Effector CD4-positive, alpha-beta T cell (primary cell): ENCODE data around the gene PTPRG.

Source experiments
- DNase-seq: peaks from one replicate; pipeline ENCODE4 v3.0.0-alpha.2; 2020

The PTPRG gene

DNA sequence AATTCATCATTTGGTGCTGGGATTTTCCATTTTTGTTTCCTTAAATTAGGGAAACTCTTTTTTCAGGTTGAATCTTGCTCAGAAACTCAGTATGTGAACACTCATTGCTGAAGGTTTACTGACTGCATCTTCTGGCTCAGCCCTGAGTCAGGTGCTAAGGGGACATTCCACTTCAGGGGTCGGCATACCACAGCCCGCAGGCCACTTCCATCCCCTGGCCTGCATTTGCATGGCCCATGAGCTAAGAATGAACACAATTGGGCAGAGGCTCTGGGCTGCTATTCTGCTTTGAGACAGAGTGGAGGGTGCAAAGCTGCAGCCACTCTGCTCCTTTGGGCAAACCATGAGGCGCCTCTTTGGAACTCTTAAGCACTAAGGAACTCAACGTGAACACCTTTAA is 647.0 kb downstream of the PTPRG start:
- DNase-seq: no peak

GRCh38 chr3:62209101-62209500 is 647.7 kb downstream of the PTPRG start:
- no peak for DNase-seq

- DNase-seq: no peak
Observed at GRCh38 chr3:62210011-62210410, 648.6 kb downstream of the PTPRG start.

DNA sequence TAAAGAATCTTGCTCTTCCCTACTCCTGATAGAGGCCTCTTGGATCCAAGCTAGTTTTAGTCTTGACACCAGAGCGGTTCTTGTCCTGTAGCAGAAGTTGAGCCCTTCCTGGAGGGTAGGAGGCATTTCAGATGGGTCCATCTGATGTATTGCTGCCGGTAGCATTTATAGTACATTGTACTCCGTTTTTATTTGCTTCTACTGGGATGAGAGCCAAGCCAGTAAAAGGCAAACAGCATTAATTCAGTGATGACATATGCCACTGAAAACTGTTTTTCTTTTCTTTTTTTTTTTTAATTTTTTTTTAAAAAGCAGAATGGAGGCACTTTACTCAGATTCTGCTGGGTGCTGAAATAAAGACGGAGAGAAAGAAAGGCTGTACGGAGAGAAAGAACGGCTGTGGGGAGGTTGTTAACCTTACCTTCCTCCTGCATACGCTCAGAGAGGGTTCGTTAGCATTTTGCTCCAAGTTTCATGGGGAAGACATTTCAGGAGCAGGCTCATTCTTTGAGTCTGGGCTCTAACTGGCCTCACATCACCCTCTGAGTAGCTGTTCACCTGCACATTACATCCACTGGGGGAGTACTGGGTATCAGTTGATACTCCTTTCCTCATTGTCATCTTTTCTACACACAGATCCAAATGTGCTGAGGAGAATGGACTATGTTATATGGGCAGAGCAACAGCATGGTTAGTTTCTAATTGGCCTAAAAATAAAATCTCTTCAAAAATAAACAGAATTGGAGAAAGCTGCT is 650.5 kb downstream of the PTPRG start:
- no peak for DNase-seq

DNA sequence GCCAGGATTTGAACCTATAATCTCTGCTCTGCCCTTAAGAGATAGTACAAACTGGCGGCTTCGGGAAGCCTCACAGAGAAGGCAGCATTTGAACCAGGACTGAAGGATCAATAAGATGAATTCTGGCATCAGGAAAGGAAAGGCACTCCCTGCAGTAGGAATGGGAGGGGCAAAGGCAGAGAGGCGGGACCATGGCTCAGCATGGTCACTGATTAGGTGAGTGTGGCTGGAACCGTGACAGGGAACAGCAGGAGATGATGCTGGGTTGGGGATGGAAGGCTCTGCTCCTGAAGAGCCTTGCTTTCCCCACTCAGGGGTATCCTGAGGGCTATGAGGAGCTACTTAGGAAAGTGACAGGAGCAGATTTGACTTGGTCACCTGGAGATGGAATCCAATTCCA is 653.5 kb downstream of the PTPRG start:
- no peak for DNase-seq

- no peak for DNase-seq
Observed at GRCh38 chr3:62220616-62221015, 659.2 kb downstream of the PTPRG start.

DNA sequence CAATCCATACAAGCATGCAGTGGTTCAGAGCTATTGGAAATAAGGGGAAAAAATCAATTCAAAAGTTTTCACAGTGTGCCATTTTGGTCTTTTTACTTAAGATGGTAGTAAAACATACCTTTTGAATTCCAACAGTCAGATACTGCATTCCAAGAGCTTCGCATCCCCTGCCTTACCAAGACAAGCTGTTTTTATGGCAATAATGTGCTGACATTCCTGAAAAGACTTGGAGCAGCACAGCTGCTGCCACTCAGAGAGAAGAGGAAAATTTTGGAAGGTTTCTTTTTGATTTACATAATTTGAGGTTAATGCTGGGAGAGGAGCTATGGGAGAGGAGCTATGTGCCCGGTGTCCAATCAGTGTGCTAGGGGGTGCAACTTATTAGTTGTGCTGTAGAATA is 663.7 kb downstream of the PTPRG start:
- DNase-seq: no peak

GRCh38 chr3:62226601-62227339 is 665.4 kb downstream of the PTPRG start:
- no peak for DNase-seq

- DNase-seq: no peak
Observed at GRCh38 chr3:62228467-62228866, 667.1 kb downstream of the PTPRG start.

DNA sequence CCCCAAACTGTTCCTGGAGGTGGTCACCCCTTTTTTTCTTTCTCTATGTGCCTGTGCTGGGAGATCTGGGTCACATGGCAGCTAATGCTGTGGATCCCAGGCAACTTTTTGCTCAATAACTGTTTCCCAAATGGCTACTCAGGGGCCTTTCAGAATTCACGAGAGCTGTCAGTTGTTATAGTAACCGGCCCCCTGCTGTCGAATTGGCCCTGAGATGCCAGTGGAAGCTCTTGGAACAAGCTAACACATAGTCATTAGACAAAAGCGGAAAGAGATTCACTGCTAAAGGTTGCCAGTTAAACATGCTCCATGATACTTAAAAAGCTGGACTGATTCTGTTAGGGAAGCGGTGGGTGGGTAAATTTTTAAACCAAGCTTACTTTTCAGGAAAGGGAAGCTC is 667.8 kb downstream of the PTPRG start:
- no peak for DNase-seq

DNA sequence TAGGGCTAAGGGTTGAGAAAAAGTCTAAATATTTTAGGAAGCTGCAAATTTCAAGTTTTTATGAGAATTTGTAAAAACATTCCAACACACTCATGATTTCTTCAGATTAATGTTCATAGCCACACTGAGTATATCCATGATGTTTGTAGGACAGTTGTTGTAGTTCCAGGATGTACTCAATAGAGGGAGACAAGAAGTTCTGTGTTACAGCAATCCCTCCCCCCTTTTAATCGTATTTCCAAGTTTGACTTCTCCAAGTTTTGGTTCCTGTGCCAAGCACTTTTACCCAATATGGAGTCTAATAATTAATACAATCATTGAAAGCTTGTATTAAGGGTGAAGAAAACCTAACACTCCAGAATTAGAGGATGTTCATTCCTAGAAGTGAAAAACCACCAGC is 668.5 kb downstream of the PTPRG start:
- DNase-seq: no peak

GRCh38 chr3:62233065-62233464 is 671.7 kb downstream of the PTPRG start:
- no peak for DNase-seq

- no peak for DNase-seq
Observed at GRCh38 chr3:62236016-62236415, 674.6 kb downstream of the PTPRG start.

DNA sequence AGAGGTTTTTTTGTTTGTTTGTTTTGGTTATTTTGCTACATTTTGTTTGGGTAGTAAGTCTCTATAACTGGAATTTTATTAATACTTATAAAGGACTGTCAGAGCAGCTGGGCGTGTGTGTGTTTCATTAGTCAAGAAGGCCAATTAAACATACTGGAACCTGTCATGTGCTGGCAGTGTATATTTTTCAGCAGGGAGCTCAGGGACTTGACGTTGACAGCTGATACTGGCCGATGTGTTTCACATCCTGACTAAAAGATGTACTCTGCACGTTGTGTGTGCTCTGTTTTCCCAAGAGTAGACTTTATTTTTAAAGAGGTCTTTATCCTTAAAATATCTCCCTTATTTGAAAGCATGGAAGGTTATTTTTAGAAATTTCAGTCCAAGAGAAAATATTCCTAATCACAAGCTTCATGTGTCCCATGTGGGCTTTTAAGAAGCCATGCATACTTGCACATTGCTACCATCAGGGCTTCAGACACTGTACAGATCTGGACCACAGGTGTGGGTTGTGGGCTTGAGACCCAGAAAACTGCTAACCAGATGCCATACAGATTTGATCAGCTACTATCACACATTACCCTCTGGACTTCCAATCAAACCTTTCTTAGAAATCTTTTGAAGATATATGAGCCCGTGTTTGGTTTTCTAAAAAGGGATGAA is 676.0 kb downstream of the PTPRG start:
- DNase-seq: no peak

DNA sequence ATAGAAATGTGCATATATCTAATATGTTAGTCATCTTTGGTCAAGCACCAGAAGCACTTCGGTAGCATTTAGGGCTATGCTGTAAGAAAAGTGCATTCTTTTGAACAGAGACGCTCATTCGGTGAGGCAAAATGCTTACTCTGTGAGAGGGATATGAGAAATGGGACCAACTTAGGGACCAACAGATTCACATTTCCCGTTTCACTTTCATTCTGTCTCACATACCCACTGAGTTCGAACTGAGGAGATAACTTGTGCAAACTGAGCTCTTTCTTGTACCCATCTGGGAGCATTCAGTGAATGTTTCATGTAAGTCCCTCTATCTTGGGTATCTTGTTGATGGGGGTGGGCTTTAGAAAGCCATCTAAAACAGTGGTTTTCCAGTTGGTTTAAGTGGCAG is 676.6 kb downstream of the PTPRG start:
- no peak for DNase-seq

DNA sequence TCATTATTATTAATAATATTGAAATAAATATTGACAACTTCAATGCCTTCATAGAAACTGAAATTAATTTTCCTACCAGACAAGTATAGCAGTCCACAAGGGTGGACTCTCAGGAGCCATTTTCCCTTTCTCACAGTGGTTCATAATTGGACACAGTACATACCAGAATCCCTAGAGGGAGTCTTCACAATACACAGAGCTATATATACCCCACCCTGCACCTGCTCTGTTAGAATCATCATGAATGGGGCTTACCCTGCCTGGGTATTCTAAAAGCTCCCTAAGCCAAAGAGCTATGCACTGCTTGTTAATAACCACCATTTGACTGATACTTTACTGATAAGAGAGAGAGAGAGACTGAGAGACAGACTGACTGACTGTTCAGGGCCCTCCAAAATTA is 677.1 kb downstream of the PTPRG start:
- no peak for DNase-seq

GRCh38 chr3:62241279-62241678 is 679.9 kb downstream of the PTPRG start:
- no peak for DNase-seq

DNA sequence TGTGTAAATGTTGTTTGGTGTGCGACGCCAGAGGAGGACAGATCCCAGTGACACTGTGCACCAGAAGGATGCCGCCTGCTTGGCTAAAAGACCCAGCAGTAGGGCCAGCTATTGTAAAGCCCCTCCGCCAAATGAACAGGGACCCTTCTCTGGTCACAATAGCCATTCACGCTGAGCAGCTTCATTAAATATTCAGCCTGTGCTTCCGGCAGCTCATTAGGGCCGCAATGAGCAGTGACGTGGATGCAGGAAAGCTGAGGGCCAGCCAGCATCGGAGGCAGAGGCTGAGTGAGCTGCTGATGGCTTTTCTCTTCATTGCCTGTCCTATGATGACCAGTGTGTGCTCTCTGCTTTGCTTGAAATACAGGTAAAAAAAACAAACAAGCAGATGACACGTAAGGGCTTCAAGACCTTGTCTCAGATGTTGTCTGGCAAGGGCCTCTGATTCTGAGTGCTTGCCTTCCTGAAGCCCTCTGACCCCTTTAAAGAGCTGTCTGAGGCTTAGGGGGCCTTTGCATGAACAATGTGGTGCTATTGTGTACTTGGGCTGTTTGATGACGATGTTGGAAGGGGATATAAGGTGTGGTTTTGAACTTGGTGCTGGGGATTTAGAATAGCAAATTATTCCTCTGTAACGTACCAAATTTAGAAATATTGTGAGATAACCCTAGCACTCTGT is 681.6 kb downstream of the PTPRG start:
- no peak for DNase-seq

GRCh38 chr3:62246094-62246493 is 684.7 kb downstream of the PTPRG start:
- no peak for DNase-seq

DNA sequence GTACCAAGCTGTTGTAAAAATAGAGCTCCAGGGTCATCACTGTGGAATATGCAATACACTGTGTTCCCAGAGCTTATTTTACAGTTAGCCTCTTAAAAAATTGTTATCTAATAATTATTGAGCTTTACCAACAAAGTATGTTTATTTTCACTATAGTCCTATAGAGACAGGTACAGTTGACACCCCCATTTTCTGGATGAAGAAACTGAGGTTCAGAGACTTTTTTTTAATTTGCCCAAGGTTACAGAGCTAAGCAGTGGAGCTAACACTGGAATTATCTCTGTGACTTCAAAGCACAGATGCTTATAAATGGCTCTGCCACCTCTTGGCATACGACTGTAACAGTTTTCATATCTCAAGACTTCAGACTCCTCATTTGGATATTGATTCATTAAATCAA is 685.6 kb downstream of the PTPRG start:
- DNase-seq: no peak

DNA sequence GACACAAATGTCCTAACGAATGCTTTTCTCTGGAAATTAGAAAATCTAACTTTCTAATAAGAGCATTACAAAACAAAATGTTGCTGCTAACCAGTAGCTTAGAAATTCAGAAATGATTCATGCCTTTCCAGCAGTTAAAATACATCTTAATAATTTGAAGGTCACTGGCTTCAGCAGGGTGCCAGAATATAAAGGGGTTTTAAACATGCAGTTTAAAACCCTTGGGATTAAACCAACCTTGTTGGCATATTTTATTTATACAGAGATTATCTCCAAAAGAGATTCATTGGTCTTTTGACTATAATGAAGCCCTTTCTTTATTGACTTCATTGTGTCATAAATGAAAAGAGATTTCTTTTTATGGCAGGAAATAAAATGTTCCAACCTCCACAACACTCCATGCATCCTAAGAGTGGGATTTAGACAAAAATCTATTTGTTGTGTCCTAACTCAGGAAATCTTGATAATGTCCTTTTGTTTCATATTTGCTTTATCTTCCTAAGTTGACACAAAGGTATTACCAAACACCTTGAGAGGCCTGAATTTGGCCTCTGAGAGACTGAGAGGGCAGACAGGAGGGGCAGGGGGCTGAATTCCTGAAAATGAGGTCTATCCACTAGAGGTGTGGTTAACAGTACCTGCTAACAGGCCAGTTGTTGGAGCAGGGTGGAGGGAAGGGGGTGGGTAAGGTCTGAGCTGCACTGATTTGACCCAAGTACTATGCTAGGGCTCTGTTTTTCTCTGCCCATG is 687.5 kb downstream of the PTPRG start:
- no peak for DNase-seq

- DNase-seq: no peak
Observed at GRCh38 chr3:62249484-62249776, 688.1 kb downstream of the PTPRG start.
